ENCODE measurements around the gene ZNF749.

DNA sequence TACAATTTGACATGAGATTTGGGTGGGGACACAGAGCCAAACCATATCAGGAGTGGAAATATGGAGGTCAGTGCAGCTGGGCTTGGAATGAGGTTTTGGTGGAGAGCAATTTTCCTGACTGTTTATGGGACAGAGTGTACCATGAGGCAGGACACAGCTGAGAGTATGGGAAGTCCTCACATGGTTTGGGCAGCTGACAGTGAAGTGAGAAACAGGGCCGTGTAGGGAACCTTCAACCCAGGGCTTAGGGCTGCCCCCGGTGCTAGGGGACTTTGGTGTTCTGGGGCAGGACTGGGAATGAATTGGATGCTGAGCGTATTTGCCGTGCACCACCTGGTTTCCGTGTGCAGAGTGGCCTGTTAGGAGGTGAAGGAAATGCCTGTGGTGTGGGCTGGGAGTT is 39.4 kb upstream of the ZNF749 start:
- TF ChIP-seq, protein P1, sequence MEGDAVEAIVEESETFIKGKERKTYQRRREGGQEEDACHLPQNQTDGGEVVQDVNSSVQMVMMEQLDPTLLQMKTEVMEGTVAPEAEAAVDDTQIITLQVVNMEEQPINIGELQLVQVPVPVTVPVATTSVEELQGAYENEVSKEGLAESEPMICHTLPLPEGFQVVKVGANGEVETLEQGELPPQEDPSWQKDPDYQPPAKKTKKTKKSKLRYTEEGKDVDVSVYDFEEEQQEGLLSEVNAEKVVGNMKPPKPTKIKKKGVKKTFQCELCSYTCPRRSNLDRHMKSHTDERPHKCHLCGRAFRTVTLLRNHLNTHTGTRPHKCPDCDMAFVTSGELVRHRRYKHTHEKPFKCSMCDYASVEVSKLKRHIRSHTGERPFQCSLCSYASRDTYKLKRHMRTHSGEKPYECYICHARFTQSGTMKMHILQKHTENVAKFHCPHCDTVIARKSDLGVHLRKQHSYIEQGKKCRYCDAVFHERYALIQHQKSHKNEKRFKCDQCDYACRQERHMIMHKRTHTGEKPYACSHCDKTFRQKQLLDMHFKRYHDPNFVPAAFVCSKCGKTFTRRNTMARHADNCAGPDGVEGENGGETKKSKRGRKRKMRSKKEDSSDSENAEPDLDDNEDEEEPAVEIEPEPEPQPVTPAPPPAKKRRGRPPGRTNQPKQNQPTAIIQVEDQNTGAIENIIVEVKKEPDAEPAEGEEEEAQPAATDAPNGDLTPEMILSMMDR (IDR thresholded peaks at IDR 0.05): no peak
- no peak for TF ChIP-seq ZFX (IDR thresholded peaks at IDR 0.05; ENCODE audit: borderline replicate concordance)
